Endothelial cell of umbilical vein (primary cell): ENCODE data around the gene NEAT1. TPM values are rescaled to one million over a fixed set of nuclear protein-coding genes. Genes with fewer than 3 reads are reported as not detected.

Source experiments
- BruUV-seq: library from RNA; stranded (reverse); fragments of 400-500 nt; replicated peaks from 2 replicates; lab custom pipeline; 2021; lab: Mats Ljungman, UMichigan
- CTCF ChIA-PET: fragments of 300-600, 350-600 bp; sonication (Branson Sonifier 250); formaldehyde crosslinking; loops from one replicate; lab custom pipeline; 2021; ENCODE audit warnings: antibody characterized with exemption, inconsistent platforms; lab: Charles Lee
- POLR2A ChIA-PET: fragments of 300-600, 350-600 bp; sonication (Branson Sonifier 250); formaldehyde crosslinking; loops from one replicate; lab custom pipeline; 2021; ENCODE audit warnings: antibody characterized with exemption, inconsistent platforms; lab: Charles Lee
- DNase-seq: peaks from one replicate; pipeline ENCODE4 v3.0.0-alpha.2; 2011; ENCODE audit warnings: low read depth, low spot score
- FAIRE-seq: peaks from 2 replicates; lab custom pipeline; 2011; peaks lifted over from hg19 to GRCh38; lab: Jason Lieb, UNC
- H2AFZ ChIP-seq: 2 replicates; pipeline ENCODE4 v1.6.0; 2012; ENCODE audit warnings: low read depth, low read length, control low read depth, inconsistent platforms
- H3K27ac ChIP-seq: 2 replicates; pipeline ENCODE4 v1.5.1; 2011; ENCODE audit warnings: low read depth, mild to moderate bottlenecking, control low read depth, low read length, moderate library complexity; ENCODE audit not compliant: insufficient read depth
- H3K27me3 ChIP-seq, 2 experiments: 2 replicates each; pipeline versions ENCODE4 v1.6.0 to v1.6.1; 2011; ENCODE audit warnings: low read length in 2 of 2, mixed read lengths in 1 of 2; ENCODE audit not compliant: control insufficient read depth in 2 of 2, insufficient read depth in 2 of 2
- H3K36me3 ChIP-seq, 2 experiments: 2 replicates in 1 of 2; 3 replicates in 1 of 2; pipeline ENCODE4 v1.5.1; 2011; ENCODE audit warnings: low read length in 2 of 2, mild to moderate bottlenecking in 1 of 2, moderate library complexity in 1 of 2; ENCODE audit not compliant: control insufficient read depth in 2 of 2, insufficient read depth in 2 of 2; ENCODE audit errors: extremely low read depth in 1 of 2
- H3K4me1 ChIP-seq: 3 replicates; pipeline ENCODE4 v1.5.1; 2011; ENCODE audit warnings: mild to moderate bottlenecking, low read length; ENCODE audit not compliant: control insufficient read depth, insufficient read depth; ENCODE audit errors: extremely low read depth
- H3K4me2 ChIP-seq: 2 replicates; pipeline ENCODE4 v1.6.1; 2011; ENCODE audit warnings: low read length, control low read depth, mixed read lengths; ENCODE audit not compliant: insufficient read depth
- H3K4me3 ChIP-seq, 3 experiments: fragments of 200-600 bp in 1 of 3; sonication (generic), shearing (Covaris generic) in 1 of 3; replicated peaks in 1 of 3; 2 replicates each; pipeline ENCODE4 v1.5.1; 2011 to 2016; ENCODE audit warnings: control low read depth in 3 of 3, low read length in 3 of 3, mild to moderate bottlenecking in 2 of 3, inconsistent platforms in 1 of 3, low read depth in 1 of 3, moderate library complexity in 1 of 3; ENCODE audit not compliant: insufficient read depth in 1 of 3
- H3K79me2 ChIP-seq: 2 replicates; pipeline ENCODE4 v1.6.0; 2012; ENCODE audit warnings: low read length, inconsistent platforms; ENCODE audit not compliant: control insufficient read depth, insufficient read depth
- H3K9ac ChIP-seq: replicated peaks from 2 replicates; pipeline ENCODE3; 2011; ENCODE audit warnings: low read length, control low read depth; ENCODE audit not compliant: insufficient read depth; ENCODE audit errors: extremely low read depth
- H3K9me1 ChIP-seq: replicated peaks from 3 replicates; pipeline ENCODE4 v1.6.0; 2011; ENCODE audit warnings: mild to moderate bottlenecking, low read length; ENCODE audit not compliant: control insufficient read depth, insufficient read depth; ENCODE audit errors: extremely low read depth
- H3K9me3 ChIP-seq: replicated peaks from 2 replicates; pipeline ENCODE4 v1.5.1; 2012; ENCODE audit warnings: low read length, inconsistent platforms; ENCODE audit not compliant: control insufficient read depth, insufficient read depth
- H4K20me1 ChIP-seq: replicated peaks from 2 replicates; pipeline ENCODE3; 2011; ENCODE audit warnings: mild to moderate bottlenecking, low read length; ENCODE audit not compliant: control insufficient read depth, insufficient read depth; ENCODE audit errors: extremely low read depth
- EZH2 ChIP-seq: IDR thresholded peaks from 2 replicates; pipeline ENCODE4 v1.6.1; 2012; ENCODE audit warnings: borderline replicate concordance, low read depth, mild to moderate bottlenecking, moderate library complexity, low read length, inconsistent platforms; ENCODE audit not compliant: severe bottlenecking
- FOS ChIP-seq: IDR thresholded peaks from 2 replicates; pipeline ENCODE4 v1.6.1; 2011; ENCODE audit warnings: mild to moderate bottlenecking, low read length, moderate library complexity, borderline replicate concordance; ENCODE audit not compliant: insufficient read depth
- GATA2 ChIP-seq: IDR thresholded peaks from 2 replicates; pipeline ENCODE4 v1.7.0; 2011; ENCODE audit warnings: low read depth, mild to moderate bottlenecking, moderate library complexity, mixed read lengths, low read length; ENCODE audit not compliant: insufficient read length, insufficient read depth
- JUN ChIP-seq: IDR thresholded peaks from 2 replicates; pipeline ENCODE4 v1.6.1; 2011; ENCODE audit warnings: borderline replicate concordance, low read depth; ENCODE audit not compliant: insufficient read length, insufficient read depth
- MYC ChIP-seq: IDR thresholded peaks from one replicate; pipeline ENCODE4 v1.6.1; 2011; ENCODE audit warnings: mild to moderate bottlenecking, low read depth, low read length
- POLR2A ChIP-seq: IDR thresholded peaks from 2 replicates; pipeline ENCODE4 v1.6.1; 2012; ENCODE audit warnings: low read depth, mild to moderate bottlenecking, control low read depth, low read length
- POLR2AphosphoS5 ChIP-seq: IDR thresholded peaks from 2 replicates; pipeline ENCODE4 v1.6.1; 2012; ENCODE audit warnings: low read depth, mild to moderate bottlenecking, control low read depth, low read length, moderate library complexity; ENCODE audit not compliant: insufficient read depth
- dilution Hi-C: fragments of 300-500 bp; cut with MboI; formaldehyde crosslinking; loops from one replicate; pipeline ENCODE4 v1.15.0; 2019; ENCODE audit warnings: low sequenced_read_pairs; ENCODE audit not compliant: extremely low pct_ligation_motif_present
- intact Hi-C: fragments of 100-400 bp; cut with micrococcal nuclease; formaldehyde crosslinking; loops from one replicate; pipeline ENCODE4 v1.10.0; 2022
- polyA plus RNA-seq, 4 experiments: library from polyadenylated mRNA; depleted of rRNA in 3 of 4; stranded (reverse) in 3 of 4; unstranded in 1 of 4; fragments of >200 nt; gene quantifications; 2 replicates each; pipeline versions ENCODE4 v1.2.1 to v1.2.3, GENCODE V29; 2011 to 2012; ENCODE audit warnings: missing spikeins in 1 of 4
- total RNA-seq: library from RNA; stranded (reverse); gene quantifications from 2 replicates; pipeline ENCODE4 v1.2.3, GENCODE V29; 2021
- TF ChIP-seq, protein P1 (sequence below): IDR thresholded peaks from 2 replicates; pipeline ENCODE4 v1.6.1; 2011; ENCODE audit not compliant: insufficient read depth, insufficient read length
- TF ChIP-seq, protein P2 (sequence below), 2 donors: IDR thresholded peaks; 1 replicate in 1 of 2; 2 replicates in 1 of 2; pipeline ENCODE4 v1.5.1; 2011; ENCODE audit warnings: low read length in 2 of 2, mild to moderate bottlenecking in 2 of 2, moderate library complexity in 2 of 2, control low read depth in 1 of 2, inconsistent platforms in 1 of 2, low read depth in 1 of 2; ENCODE audit not compliant: insufficient read depth in 1 of 2; ENCODE audit errors: extremely low read depth in 1 of 2

NEAT1 gene
- total and polyA plus RNA-seq, 2 donors (not counting 3 experiments of a cell fraction or from before 2014, with no cell fraction given), result 34.4 to 957 TPM

DNA sequence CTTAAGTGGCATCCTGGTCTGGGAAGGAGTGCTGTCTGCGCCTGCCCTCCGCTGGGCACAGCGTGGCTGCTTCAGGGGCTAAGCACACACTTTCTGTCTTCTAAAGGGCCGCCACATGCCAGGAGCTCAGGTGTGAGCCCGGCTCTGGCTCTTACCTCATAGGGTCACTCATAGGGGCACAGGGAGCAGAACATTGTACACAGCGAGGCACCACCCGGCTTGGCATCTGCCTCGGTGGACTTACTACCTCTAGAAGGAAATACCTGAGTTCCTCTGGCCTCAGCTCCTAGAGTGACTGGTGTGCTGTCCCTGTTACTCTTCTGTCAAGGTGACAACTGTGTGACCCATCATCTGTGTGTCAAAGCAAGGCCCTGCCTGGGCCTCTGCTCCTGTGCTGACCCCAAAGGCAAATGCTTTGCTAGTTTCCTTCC lies 13.4 kb downstream of the NEAT1 start:
- Histone ChIP-seq H3K9ac (no peak overlapping the region), H3K36me3 (peaks cover 25 to 30% of the 10 kb centered on the region in 2 experiments), H3K27ac (no peak overlapping the region), H3K27me3 (no peaks in the 10 kb centered on the region), H3K4me1 (peaks cover 10% of the 10 kb centered on the region), H3K4me2 (no peak overlapping the region), H3K9me3 (no peaks in the 10 kb centered on the region), H4K20me1 (peaks cover 17% of the 10 kb centered on the region), H2AFZ (no peak overlapping the region), H3K9me1 (no peaks in the 10 kb centered on the region), H3K79me2 (peaks cover 92% of the 10 kb centered on the region), H3K4me3 (no peak overlapping the region)
- no peak for FAIRE-seq
- intact Hi-C loops, result no loop called here
- DNase-seq, result peak; percentile 25
- TF ChIP-seq POLR2A (no peak), GATA2 (no peak), JUN (no peak), FOS (no peak), POLR2AphosphoS5 (no peak), EZH2 (no peak), MYC (no peak)
- TF ChIP-seq, protein P1, sequence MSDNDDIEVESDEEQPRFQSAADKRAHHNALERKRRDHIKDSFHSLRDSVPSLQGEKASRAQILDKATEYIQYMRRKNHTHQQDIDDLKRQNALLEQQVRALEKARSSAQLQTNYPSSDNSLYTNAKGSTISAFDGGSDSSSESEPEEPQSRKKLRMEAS, result no peak
- TF ChIP-seq, protein P2, sequence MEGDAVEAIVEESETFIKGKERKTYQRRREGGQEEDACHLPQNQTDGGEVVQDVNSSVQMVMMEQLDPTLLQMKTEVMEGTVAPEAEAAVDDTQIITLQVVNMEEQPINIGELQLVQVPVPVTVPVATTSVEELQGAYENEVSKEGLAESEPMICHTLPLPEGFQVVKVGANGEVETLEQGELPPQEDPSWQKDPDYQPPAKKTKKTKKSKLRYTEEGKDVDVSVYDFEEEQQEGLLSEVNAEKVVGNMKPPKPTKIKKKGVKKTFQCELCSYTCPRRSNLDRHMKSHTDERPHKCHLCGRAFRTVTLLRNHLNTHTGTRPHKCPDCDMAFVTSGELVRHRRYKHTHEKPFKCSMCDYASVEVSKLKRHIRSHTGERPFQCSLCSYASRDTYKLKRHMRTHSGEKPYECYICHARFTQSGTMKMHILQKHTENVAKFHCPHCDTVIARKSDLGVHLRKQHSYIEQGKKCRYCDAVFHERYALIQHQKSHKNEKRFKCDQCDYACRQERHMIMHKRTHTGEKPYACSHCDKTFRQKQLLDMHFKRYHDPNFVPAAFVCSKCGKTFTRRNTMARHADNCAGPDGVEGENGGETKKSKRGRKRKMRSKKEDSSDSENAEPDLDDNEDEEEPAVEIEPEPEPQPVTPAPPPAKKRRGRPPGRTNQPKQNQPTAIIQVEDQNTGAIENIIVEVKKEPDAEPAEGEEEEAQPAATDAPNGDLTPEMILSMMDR (IDR thresholded peaks at IDR 0.05; ENCODE audit: extremely low read depth in 1 of 2, insufficient read depth in 1 of 2, low read depth in 1 of 2, low read length in 2 of 2), result no peak
- POLR2A ChIA-PET, result interaction anchor here (0.6 to 2.4 kb wide), 4 partner anchors 11 to 63 kb away, joined by 4 to 11 read pairs (median 6); partner anchors contain the start of gene MALAT1
- no TSS peak for BruUV-seq
- dilution Hi-C loops, result no loop called here
- CTCF ChIA-PET, result interaction anchor here (0.7 to 1.1 kb wide), 2 partner anchors 20 to 54 kb away, joined by 3 to 4 read pairs; no protein-coding TSS in a partner anchor
